ENCODE data around the gene PARK7. TPM values are rescaled to one million over a fixed set of nuclear protein-coding genes. Genes with fewer than 3 reads are reported as not detected.
"Not testable (repeated sequence)": the region's sequence is repeated elsewhere in the genome, so short reads cannot be mapped to it uniquely, and the experiment has no call there.

Gene PARK7
- total RNA-seq: 425 and 429 TPM in 2 replicates

DNA sequence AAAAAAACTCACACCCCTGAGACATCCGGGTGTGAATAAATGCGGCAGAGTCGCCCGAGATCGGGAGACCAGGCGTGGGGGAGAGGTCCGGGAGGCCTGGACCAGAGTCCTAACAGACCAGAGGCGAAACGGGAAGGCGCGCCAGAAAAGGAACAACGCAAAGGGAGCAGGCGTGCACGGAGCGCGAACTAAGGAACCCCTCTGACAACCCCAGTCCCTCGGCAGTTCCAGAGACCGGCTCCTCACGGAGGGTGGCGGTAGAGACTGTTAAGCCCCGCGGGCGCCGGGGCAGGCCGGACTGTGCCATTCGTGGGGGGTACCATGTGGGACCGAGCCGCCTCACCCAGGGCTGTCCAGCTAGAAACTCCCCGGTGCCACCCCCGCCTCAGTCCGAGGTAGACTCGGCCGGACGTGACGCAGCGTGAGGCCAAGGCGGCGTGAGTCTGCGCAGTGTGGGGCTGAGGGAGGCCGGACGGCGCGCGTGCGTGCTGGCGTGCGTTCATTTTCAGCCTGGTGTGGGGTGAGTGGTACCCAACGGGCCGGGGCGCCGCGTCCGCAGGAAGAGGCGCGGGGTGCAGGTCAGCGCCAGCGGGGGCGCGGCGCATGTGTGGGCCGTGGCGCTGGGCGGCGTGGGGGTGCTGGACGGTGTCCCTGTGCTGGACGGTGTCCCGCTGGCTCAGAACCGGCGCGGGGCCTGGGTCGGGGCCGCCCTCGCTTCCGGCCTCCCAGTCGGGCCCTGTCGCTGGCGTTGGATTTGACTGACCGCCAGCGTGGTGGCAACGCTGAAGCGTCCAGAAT is at the start of gene PARK7:
PARK7 (plus strand) TSS at position 496 of the 798 bp plus-strand sequence. CDS start 1,075 bp downstream, outside the sequence.
- H3K36me3 Mint-ChIP-seq (ENCODE audit: low read depth): peaks cover 35% of the 10 kb centered on the region
- intact Hi-C loops (cut with micrococcal nuclease): loop anchor here (1.0 to 5.0 kb wide), 6 partner anchors 10 to 856 kb away; partner anchors contain the start of genes RERE and TNFRSF9

DNA sequence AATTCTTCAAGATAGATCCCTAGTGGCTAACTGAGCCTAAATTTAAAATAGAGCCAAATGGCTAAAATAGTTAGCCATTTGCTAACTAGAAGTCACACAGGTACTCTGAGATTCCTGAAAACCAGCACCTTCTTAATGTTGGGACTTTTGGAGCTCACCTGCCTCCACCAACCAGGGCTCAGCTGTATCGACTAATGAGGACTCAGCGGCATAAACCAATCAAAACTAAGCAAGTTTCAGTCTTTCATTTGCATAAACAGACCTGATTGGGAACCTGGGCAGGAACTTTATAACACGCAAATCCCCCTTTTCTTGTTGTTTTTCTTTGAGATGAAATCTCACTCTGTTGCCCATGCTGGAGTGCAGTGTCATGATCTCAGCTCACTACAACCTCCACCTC is 49.4 kb upstream of the PARK7 start:
- no peak for DNase-seq (ENCODE audit: low spot score)
- peaks cover 3% of the 10 kb centered on the region for H3K36me3 Mint-ChIP-seq (ENCODE audit: low read depth)
- H3K4me3 Mint-ChIP-seq: no peak overlapping the region
- intact Hi-C loops (cut with micrococcal nuclease): no loop called here
- H3K4me1 Mint-ChIP-seq (ENCODE audit: low read depth): peaks cover 23% of the 10 kb centered on the region
- no peaks in the 10 kb centered on the region for H3K9me3 Mint-ChIP-seq
- H3K27me3 Mint-ChIP-seq (ENCODE audit: insufficient read depth): no peaks in the 10 kb centered on the region
- no peak overlapping the region for H3K27ac Mint-ChIP-seq

More for the DNA sequence above, at the start of gene PARK7:
- Mint-ChIP-seq H3K4me1 (ENCODE audit: low read depth) (peaks cover 61% of the 10 kb centered on the region), H3K27me3 (ENCODE audit: insufficient read depth) (peaks cover 2% of the 10 kb centered on the region), H3K27ac (peak within 1 kb of the TSS; percentile 98), H3K9me3 (no peaks in the 10 kb centered on the region), H3K4me3 (peak within 1 kb of the TSS; percentile 97)
- peak; percentile 100 for DNase-seq (ENCODE audit: low spot score)

DNA sequence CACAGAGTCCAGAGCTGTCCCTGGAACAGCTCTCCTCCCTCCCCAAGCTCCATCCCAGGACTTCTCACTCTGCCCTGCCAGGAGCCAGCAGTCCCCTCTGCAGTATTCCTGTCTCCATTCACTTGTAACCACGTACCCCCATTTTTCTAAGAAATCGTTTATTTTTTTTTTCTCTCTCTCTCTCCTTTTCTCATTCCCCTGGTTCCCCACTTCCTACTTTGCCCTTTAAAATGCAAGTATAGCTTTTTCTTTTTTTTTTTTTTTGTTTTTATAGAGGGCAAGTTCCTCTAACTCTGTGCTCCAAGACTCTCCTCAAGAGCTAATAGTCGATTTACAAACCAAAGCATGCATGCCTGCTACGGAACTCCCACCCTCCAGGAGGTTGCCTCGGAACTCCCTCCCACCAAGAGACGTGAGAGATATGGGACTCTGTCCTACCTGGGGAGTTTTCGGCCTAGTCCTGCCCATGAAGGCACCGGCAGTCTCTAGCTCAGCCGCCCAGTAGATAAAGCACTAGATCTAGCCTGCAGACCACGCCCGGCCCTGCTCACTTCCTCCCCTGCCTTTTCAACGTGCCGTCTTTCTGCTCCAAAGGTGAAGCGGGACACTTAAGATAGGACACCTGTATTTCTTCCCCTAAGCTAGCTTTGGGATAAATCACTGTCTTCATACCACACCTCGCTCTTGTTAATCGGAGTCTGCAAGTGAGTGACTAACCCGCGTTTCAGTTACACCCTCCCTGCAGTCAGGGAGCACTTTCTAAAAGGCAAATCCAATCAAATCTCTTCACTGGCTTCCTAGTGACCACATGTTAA is 48.6 kb upstream of the PARK7 start:
- no peak overlapping the region for H3K4me3 Mint-ChIP-seq
- H3K4me1 Mint-ChIP-seq (ENCODE audit: low read depth): peaks cover 26% of the 10 kb centered on the region
- no peaks in the 10 kb centered on the region for H3K9me3 Mint-ChIP-seq
- intact Hi-C loops (cut with micrococcal nuclease): no loop called here
- H3K27me3 Mint-ChIP-seq (ENCODE audit: insufficient read depth): no peaks in the 10 kb centered on the region
- no peak overlapping the region for H3K27ac Mint-ChIP-seq
- peaks cover 6% of the 10 kb centered on the region for H3K36me3 Mint-ChIP-seq (ENCODE audit: low read depth)
- DNase-seq (ENCODE audit: low spot score): no peak

DNA sequence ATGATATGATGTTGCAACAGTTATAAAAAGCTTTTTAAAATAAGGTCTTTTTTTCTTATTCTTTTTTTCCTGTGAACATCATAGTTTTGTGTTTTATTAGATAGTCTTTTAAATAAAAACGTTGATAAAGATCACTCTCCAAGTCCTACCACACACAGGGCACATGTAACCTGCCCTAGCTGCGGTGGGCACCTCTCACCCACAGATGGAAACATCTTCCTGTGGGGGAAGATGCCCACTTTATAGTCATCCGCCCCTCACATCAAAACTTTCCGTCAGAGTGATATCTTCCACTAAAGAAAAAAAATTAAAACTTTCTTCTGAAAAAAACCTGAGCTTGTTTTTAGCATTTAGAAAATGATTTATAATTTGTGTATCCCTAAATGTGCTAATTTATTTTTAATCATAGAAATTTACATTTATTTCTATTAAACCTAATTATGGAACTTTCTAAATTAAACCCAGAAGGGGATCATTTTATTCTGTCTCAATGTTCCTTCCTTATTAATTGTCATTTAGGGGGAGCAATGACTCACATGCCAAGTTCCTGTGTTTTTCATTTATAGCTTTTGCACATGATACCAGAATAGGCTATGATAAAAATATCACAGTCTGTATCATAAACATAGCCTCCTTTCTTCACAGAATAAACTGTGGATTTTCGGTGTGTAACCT is 45.5 kb upstream of the PARK7 start:
- intact Hi-C loops (cut with micrococcal nuclease): no loop called here
- H3K4me3 Mint-ChIP-seq: no peak overlapping the region
- H3K4me1 Mint-ChIP-seq (ENCODE audit: low read depth): peaks cover 39% of the 10 kb centered on the region
- peaks cover 12% of the 10 kb centered on the region for H3K36me3 Mint-ChIP-seq (ENCODE audit: low read depth)
- DNase-seq (ENCODE audit: low spot score): no peak
- peak overlapping the region; percentile 80 for H3K27ac Mint-ChIP-seq
- H3K27me3 Mint-ChIP-seq (ENCODE audit: insufficient read depth): no peaks in the 10 kb centered on the region
- H3K9me3 Mint-ChIP-seq: no peaks in the 10 kb centered on the region

DNA sequence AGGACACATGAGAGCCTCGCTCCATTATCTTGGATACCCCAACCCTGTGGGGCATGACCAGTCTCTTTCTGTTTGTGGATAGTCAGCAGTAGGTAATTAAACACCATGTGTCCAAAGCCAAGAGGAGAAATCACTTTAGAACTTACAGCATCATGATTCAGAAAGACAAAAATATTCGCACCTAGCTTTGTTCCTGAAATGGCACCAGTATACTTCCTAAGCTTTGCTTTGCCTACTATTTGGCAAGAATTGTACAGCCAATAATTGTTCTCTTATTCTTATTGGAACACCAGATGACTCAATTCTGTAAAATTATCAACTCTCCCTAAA is 45.0 kb upstream of the PARK7 start:
- H3K36me3 Mint-ChIP-seq (ENCODE audit: low read depth): peaks cover 12% of the 10 kb centered on the region
- DNase-seq (ENCODE audit: low spot score): no peak
- peak overlapping the region; percentile 22 for H3K27ac Mint-ChIP-seq
- intact Hi-C loops (cut with micrococcal nuclease): no loop called here
- no peaks in the 10 kb centered on the region for H3K9me3 Mint-ChIP-seq
- H3K27me3 Mint-ChIP-seq (ENCODE audit: insufficient read depth): no peaks in the 10 kb centered on the region
- peaks cover 40% of the 10 kb centered on the region for H3K4me1 Mint-ChIP-seq (ENCODE audit: low read depth)
- no peak overlapping the region for H3K4me3 Mint-ChIP-seq

DNA sequence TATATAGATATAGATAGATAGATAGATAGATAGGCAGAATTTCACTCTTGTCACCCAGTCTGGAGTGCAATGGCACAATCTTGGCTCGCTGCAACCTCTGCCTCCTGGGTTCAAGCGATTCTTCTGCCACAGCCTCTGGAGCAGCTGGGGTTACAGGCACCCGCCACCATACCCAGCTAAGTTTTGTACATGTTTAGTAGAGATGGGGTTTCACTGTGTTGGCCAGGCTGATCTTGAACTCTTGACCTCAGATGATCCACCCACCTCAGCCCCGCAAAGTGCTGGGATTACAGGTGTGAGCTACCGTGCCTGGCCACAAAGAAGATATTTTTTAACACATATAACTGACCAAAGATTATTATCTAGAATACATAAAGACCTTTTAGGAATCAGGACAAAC is 43.5 kb upstream of the PARK7 start:
- H3K4me1 Mint-ChIP-seq (ENCODE audit: low read depth): peaks cover 43% of the 10 kb centered on the region
- intact Hi-C loops (cut with micrococcal nuclease); H3K9me3 Mint-ChIP-seq; H3K27ac Mint-ChIP-seq; H3K27me3 Mint-ChIP-seq (ENCODE audit: insufficient read depth); DNase-seq (ENCODE audit: low spot score); H3K4me3 Mint-ChIP-seq: not testable (repeated sequence)
- H3K36me3 Mint-ChIP-seq (ENCODE audit: low read depth): peaks cover 17% of the 10 kb centered on the region

DNA sequence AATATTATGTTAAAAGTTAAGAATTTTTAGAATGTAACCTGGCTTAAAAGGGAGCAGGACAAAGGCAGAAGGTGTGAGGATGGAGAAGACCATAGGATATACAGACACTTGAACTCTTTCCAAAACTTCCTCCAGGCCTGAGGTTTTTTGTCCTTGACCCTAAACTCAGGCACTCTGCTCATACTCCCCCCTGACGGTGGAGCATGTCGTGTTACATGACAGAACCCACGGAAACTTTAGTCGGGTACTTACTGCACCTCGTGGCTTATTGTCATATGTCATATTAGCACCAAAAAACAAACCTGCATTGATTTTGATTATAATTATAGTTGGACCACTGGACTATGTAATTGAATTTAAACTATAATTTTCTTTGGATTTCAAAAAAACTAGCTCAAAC is 41.6 kb upstream of the PARK7 start:
- Mint-ChIP-seq H3K27me3 (ENCODE audit: insufficient read depth) (no peaks in the 10 kb centered on the region), H3K36me3 (ENCODE audit: low read depth) (peaks cover 17% of the 10 kb centered on the region), H3K9me3 (no peaks in the 10 kb centered on the region), H3K27ac (peak overlapping the region; percentile 21), H3K4me3 (no peak overlapping the region), H3K4me1 (ENCODE audit: low read depth) (peaks cover 38% of the 10 kb centered on the region)
- no peak for DNase-seq (ENCODE audit: low spot score)
- intact Hi-C loops (cut with micrococcal nuclease): loop anchor here (1.0 to 2.0 kb wide), 2 partner anchors 10 to 21 kb away; partner anchors contain the start of gene TNFRSF9

DNA sequence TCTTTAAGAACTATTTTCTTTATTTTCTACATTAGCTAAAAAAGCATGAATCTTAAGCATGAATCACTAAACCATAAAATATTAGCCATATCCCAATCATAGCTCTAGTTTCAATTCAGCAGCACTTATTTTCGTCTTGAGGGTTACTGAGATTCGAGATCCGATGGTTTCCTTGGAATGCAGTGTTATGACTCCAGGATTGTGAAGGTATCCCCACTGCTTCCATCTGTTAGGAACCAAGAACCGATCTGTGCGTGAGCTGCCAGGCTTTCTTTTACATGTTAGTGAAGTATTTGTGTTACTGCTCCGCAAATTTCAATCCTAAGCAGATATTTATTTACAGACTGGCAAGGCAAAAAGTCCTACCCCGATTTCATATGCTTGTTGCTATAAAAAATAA is 39.7 kb upstream of the PARK7 start:
- no peak for DNase-seq (ENCODE audit: low spot score)
- Mint-ChIP-seq H3K36me3 (ENCODE audit: low read depth) (peaks cover 20% of the 10 kb centered on the region), H3K4me1 (ENCODE audit: low read depth) (peaks cover 28% of the 10 kb centered on the region), H3K4me3 (no peak overlapping the region), H3K9me3 (no peaks in the 10 kb centered on the region), H3K27ac (peak overlapping the region; percentile 10), H3K27me3 (ENCODE audit: insufficient read depth) (no peaks in the 10 kb centered on the region)
- intact Hi-C loops (cut with micrococcal nuclease): loop anchor here (2.0 kb wide), 1 partner anchor 19 kb away; the partner anchor contains the start of gene TNFRSF9

DNA sequence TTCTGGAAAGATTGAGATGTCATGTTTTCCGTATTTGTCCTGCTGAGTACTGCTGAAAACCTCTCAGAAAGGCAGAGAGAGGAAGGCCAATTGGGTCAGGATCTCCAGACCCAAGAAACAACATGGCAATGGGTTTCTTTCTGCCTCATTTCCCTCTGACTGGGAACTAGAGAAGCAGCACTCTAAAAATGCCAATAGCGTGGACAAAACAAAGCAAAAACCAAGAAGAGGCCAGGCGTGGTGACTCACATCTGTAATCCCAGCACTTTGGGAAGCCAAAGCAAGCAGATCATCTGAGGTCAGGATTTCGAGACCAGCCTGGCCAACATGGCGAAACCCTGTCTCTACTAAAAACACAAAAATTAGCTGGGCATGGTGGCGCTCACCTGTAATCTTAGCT is 39.2 kb upstream of the PARK7 start:
- Mint-ChIP-seq H3K27ac (peak overlapping the region; percentile 10), H3K9me3 (no peaks in the 10 kb centered on the region), H3K4me1 (ENCODE audit: low read depth) (peaks cover 26% of the 10 kb centered on the region), H3K4me3 (no peak overlapping the region), H3K36me3 (ENCODE audit: low read depth) (peaks cover 21% of the 10 kb centered on the region), H3K27me3 (ENCODE audit: insufficient read depth) (no peaks in the 10 kb centered on the region)
- no peak for DNase-seq (ENCODE audit: low spot score)
- intact Hi-C loops (cut with micrococcal nuclease): no loop called here

DNA sequence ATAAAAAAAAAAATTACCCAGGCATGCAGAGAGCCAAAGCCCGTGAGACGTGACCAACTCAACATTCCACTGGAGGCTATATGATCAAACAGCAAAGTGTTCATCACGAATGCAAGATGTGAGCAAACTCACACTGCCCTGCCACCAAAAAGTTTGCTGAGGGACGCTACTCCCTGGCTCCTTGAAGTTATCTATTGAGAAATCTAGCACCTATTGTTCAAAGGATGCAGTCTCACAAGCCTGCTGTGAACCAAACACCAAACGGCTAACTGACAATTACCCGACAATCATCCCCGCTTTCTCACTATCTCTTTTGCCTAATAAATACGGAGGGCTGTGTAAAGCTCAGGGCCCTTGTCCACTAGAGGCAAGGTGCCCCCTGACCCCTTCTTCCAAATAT is 34.5 kb upstream of the PARK7 start:
- H3K4me3 Mint-ChIP-seq; H3K9me3 Mint-ChIP-seq; H3K27ac Mint-ChIP-seq; H3K27me3 Mint-ChIP-seq (ENCODE audit: insufficient read depth); intact Hi-C loops (cut with micrococcal nuclease); DNase-seq (ENCODE audit: low spot score): not testable (repeated sequence)
- H3K4me1 Mint-ChIP-seq (ENCODE audit: low read depth): peaks cover 34% of the 10 kb centered on the region
- peaks cover 25% of the 10 kb centered on the region for H3K36me3 Mint-ChIP-seq (ENCODE audit: low read depth)

DNA sequence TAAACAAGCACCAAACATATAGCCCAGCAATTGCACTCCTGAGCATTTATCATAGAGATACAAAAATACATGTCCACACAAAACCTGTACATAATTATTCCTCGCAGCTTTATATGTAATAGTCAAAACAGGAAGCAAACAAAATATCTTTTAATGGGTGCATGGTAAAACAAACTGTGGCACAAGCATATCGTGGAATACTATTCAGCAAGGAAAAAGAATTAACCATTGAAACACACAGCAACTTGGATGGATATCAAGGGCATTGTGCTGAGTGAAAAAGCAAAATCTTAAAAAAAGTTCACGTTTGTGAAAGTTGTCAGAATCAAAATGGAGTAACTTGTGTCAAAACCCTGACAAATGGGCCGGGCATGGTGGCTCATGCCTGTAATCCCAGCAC is 33.3 kb upstream of the PARK7 start:
- Mint-ChIP-seq H3K27ac (no peak overlapping the region), H3K9me3 (no peaks in the 10 kb centered on the region), H3K36me3 (ENCODE audit: low read depth) (peaks cover 32% of the 10 kb centered on the region), H3K4me1 (ENCODE audit: low read depth) (peaks cover 31% of the 10 kb centered on the region), H3K27me3 (ENCODE audit: insufficient read depth) (peaks cover 4% of the 10 kb centered on the region), H3K4me3 (no peak overlapping the region)
- intact Hi-C loops (cut with micrococcal nuclease): no loop called here
- no peak for DNase-seq (ENCODE audit: low spot score)

DNA sequence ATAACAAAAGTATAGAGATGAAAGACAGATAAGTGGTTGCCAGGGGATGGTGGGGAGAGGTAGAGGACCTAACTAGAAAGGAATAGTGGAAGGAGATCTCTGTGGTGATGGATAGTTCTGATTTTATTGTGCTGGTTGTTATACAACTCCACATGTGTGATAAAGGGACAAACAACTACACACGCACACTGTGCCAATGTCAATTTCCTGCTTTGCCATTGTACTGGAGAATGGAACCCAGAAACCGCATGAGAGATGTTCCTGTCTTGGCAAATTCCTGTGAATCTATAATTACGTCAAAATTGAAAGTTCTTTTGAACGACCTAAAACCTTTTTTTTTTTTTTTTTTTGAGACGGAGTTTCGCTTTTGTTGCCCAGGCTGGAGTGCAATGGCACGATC is 31.9 kb upstream of the PARK7 start:
- H3K36me3 Mint-ChIP-seq (ENCODE audit: low read depth): peaks cover 38% of the 10 kb centered on the region
- DNase-seq (ENCODE audit: low spot score): no peak
- peak overlapping the region; percentile 66 for H3K27ac Mint-ChIP-seq
- no peaks in the 10 kb centered on the region for H3K9me3 Mint-ChIP-seq
- intact Hi-C loops (cut with micrococcal nuclease): loop anchor here (1.0 kb wide), 4 partner anchors 9 to 32 kb away; partner anchors contain the start of genes PARK7 and TNFRSF9
- no peak overlapping the region for H3K4me3 Mint-ChIP-seq
- H3K27me3 Mint-ChIP-seq (ENCODE audit: insufficient read depth): peaks cover 6% of the 10 kb centered on the region
- H3K4me1 Mint-ChIP-seq (ENCODE audit: low read depth): peaks cover 31% of the 10 kb centered on the region
